Neural progenitor cell (in vitro differentiated cells): ENCODE measurements around the gene MYMK. TPM values are rescaled to one million over a fixed set of nuclear protein-coding genes. Genes with fewer than 3 reads are reported as not detected.

Experiments
- DNase-seq: peaks from one replicate; pipeline ENCODE4 v3.0.0-alpha.2; 2016; ENCODE audit warnings: low spot score
- H2AFZ ChIP-seq: fragments of 200-600 bp; sonication (generic); replicated peaks from 2 replicates; pipeline ENCODE4 v1.6.1; 2016; ENCODE audit warnings: antibody characterized with exemption
- H3F3A ChIP-seq: fragments of 200-600 bp; sonication (generic); 2 replicates; pipeline ENCODE4 v1.6.1; 2016; ENCODE audit warnings: antibody characterized with exemption, low read depth
- H3K27ac ChIP-seq: fragments of 200-600 bp; sonication (generic); 2 replicates; pipeline ENCODE4 v1.5.1; 2016; ENCODE audit warnings: mild to moderate bottlenecking
- H3K27me3 ChIP-seq: fragments of 200-600 bp; sonication (generic); 2 replicates; pipeline ENCODE4 v1.6.1; 2016; ENCODE audit warnings: mild to moderate bottlenecking, moderate library complexity
- H3K36me3 ChIP-seq: fragments of 200-600 bp; sonication (generic); 2 replicates; pipeline ENCODE4 v1.5.1; 2016
- H3K4me1 ChIP-seq: fragments of 200-600 bp; sonication (generic); 2 replicates; pipeline ENCODE4 v1.6.1; 2016; ENCODE audit warnings: mixed run types
- H3K4me2 ChIP-seq: fragments of 200-600 bp; sonication (generic); 2 replicates; pipeline ENCODE4 v1.6.1; 2016
- H3K4me3 ChIP-seq: fragments of 200-600 bp; sonication (generic); 2 replicates; pipeline ENCODE4 v1.5.1; 2016
- H3K79me2 ChIP-seq: fragments of 200-600 bp; sonication (generic); 2 replicates; pipeline ENCODE4 v1.6.1; 2016; ENCODE audit warnings: low read depth
- H3K9ac ChIP-seq: fragments of 200-600 bp; sonication (generic); 2 replicates; pipeline ENCODE4 v1.6.1; 2016
- H3K9me3 ChIP-seq: fragments of 200-600 bp; sonication (generic); 2 replicates; pipeline ENCODE4 v1.5.1; 2016; ENCODE audit warnings: low read depth
- H4K20me1 ChIP-seq: fragments of 200-600 bp; sonication (generic); 2 replicates; pipeline ENCODE4 v1.6.1; 2016; ENCODE audit warnings: low read depth
- H3K27ac Mint-ChIP-seq: 3 replicates; pipeline ENCODE4 v1.8.0; 2021; ENCODE audit warnings: mixed read lengths
- H3K27me3 Mint-ChIP-seq: 2 replicates; pipeline ENCODE4 v1.8.0; 2022; ENCODE audit warnings: low read depth, mild to moderate bottlenecking, inconsistent platforms, moderate library complexity, mixed read lengths; ENCODE audit not compliant: insufficient read depth
- H3K36me3 Mint-ChIP-seq: 3 replicates; pipeline ENCODE4 v1.8.0; 2021; ENCODE audit warnings: mixed read lengths
- H3K4me1 Mint-ChIP-seq: 3 replicates; pipeline ENCODE4 v1.8.0; 2021; ENCODE audit warnings: mixed read lengths
- H3K4me3 Mint-ChIP-seq: 3 replicates; pipeline ENCODE4 v1.8.0; 2021; ENCODE audit warnings: mild to moderate bottlenecking, moderate library complexity, mixed read lengths
- H3K9me3 Mint-ChIP-seq: 3 replicates; pipeline ENCODE4 v1.8.0; 2020; ENCODE audit warnings: mixed read lengths
- CTCF ChIP-seq: fragments of 200-600 bp; sonication (generic); IDR thresholded peaks from 2 replicates; pipeline ENCODE4 v1.5.1; 2017; ENCODE audit warnings: antibody characterized with exemption, mild to moderate bottlenecking
- EZH2 ChIP-seq: fragments of 200-600 bp; sonication (generic); IDR thresholded peaks from 2 replicates; pipeline ENCODE4 v1.6.1; 2017; ENCODE audit warnings: antibody characterized with exemption, mild to moderate bottlenecking, moderate library complexity
- EZH2phosphoT487 ChIP-seq: fragments of 200-600 bp; sonication (generic); IDR thresholded peaks from 2 replicates; pipeline ENCODE4 v1.6.1; 2017; ENCODE audit warnings: antibody characterized with exemption
- total RNA-seq: library from RNA; depleted of rRNA; stranded (reverse); fragments of >200 nt; gene quantifications from 2 replicates; pipeline ENCODE4 v1.2.3, GENCODE V29; 2015; ENCODE audit warnings: low replicate concordance

The MYMK gene
- total RNA-seq, 1 donor from 2014 or later, result not detected

- Histone ChIP-seq H3K79me2 (no peaks in the 10 kb centered on the region), H3K9me3 (no peaks in the 10 kb centered on the region), H3K4me3 (no peak overlapping the region), H3K4me2 (no peak overlapping the region), H3K9ac (no peak overlapping the region), H3F3A (peaks cover 6% of the 10 kb centered on the region), H3K36me3 (no peaks in the 10 kb centered on the region), H4K20me1 (no peaks in the 10 kb centered on the region), H3K27ac (no peak overlapping the region), H3K4me1 (peaks cover 29% of the 10 kb centered on the region), H3K27me3 (no peaks in the 10 kb centered on the region), H2AFZ (no peak overlapping the region)
- TF ChIP-seq EZH2, result no peak
- peak; percentile 4 for TF ChIP-seq CTCF
- no peak for DNase-seq
- H3K27me3 Mint-ChIP-seq, result peaks cover 6% of the 10 kb centered on the region
- H3K4me3 Mint-ChIP-seq, result no peak overlapping the region
- no peaks in the 10 kb centered on the region for H3K9me3 Mint-ChIP-seq
- H3K27ac Mint-ChIP-seq, result peak overlapping the region; percentile 64
- H3K36me3 Mint-ChIP-seq, result no peaks in the 10 kb centered on the region
- H3K4me1 Mint-ChIP-seq, result peaks cover 47% of the 10 kb centered on the region
Observed at GRCh38 chr9:133525677-133526076, 918 bp upstream of the MYMK start.

GRCh38 chr9:133524146-133524545 lies 613 bp downstream of the MYMK start:
- no peak for TF ChIP-seq CTCF
- no peak for TF ChIP-seq EZH2phosphoT487
- no peak for TF ChIP-seq EZH2
- Histone ChIP-seq H3K9ac (no peak overlapping the region), H3K79me2 (no peaks in the 10 kb centered on the region), H2AFZ (no peak overlapping the region), H3K9me3 (no peaks in the 10 kb centered on the region), H3K27me3 (no peaks in the 10 kb centered on the region), H3K36me3 (no peaks in the 10 kb centered on the region), H4K20me1 (no peaks in the 10 kb centered on the region), H3K4me2 (no peak overlapping the region), H3K4me3 (no peak overlapping the region), H3K4me1 (peaks cover 29% of the 10 kb centered on the region), H3K27ac (no peak overlapping the region), H3F3A (peaks cover 6% of the 10 kb centered on the region)
- Mint-ChIP-seq H3K27me3 (peaks cover 4% of the 10 kb centered on the region), H3K4me1 (peaks cover 50% of the 10 kb centered on the region), H3K27ac (no peak overlapping the region), H3K4me3 (no peak overlapping the region), H3K9me3 (no peaks in the 10 kb centered on the region), H3K36me3 (no peaks in the 10 kb centered on the region)
- no peak for DNase-seq

GRCh38 chr9:133523106-133523505 lies 1.7 kb downstream of the MYMK start:
- peaks cover 20% of the 10 kb centered on the region for H3K4me1 ChIP-seq
- Mint-ChIP-seq H3K27me3 (peaks cover 7% of the 10 kb centered on the region), H3K4me3 (no peak overlapping the region)

More at GRCh38 chr9:133523106-133523505, 1.7 kb downstream of the MYMK start:
- Mint-ChIP-seq H3K36me3 (no peaks in the 10 kb centered on the region), H3K27ac (no peak overlapping the region), H3K9me3 (no peaks in the 10 kb centered on the region), H3K4me1 (peaks cover 49% of the 10 kb centered on the region)
- no peak for DNase-seq
- H3F3A ChIP-seq, result peaks cover 6% of the 10 kb centered on the region
- H3K79me2 ChIP-seq, result no peaks in the 10 kb centered on the region
- no peaks in the 10 kb centered on the region for H3K36me3 ChIP-seq
- H3K9me3 ChIP-seq, result no peaks in the 10 kb centered on the region
- no peak overlapping the region for H3K4me3 ChIP-seq
- no peaks in the 10 kb centered on the region for H3K27me3 ChIP-seq
- H2AFZ ChIP-seq, result no peak overlapping the region
- H4K20me1 ChIP-seq, result no peaks in the 10 kb centered on the region
- no peak for TF ChIP-seq EZH2
- TF ChIP-seq EZH2phosphoT487, result no peak
- TF ChIP-seq CTCF, result no peak
- no peak overlapping the region for H3K4me2 ChIP-seq
- H3K27ac ChIP-seq, result no peak overlapping the region
- no peak overlapping the region for H3K9ac ChIP-seq
